ENCODE measurements around the gene TRIB2. TPM values are rescaled to one million over a fixed set of nuclear protein-coding genes. Genes with fewer than 3 reads are reported as not detected.

TRIB2 gene
- polyA plus RNA-seq, 2 of the 4 experiments (the other 2 are of a cell fraction), result 0.17 to 0.32 TPM

DNA sequence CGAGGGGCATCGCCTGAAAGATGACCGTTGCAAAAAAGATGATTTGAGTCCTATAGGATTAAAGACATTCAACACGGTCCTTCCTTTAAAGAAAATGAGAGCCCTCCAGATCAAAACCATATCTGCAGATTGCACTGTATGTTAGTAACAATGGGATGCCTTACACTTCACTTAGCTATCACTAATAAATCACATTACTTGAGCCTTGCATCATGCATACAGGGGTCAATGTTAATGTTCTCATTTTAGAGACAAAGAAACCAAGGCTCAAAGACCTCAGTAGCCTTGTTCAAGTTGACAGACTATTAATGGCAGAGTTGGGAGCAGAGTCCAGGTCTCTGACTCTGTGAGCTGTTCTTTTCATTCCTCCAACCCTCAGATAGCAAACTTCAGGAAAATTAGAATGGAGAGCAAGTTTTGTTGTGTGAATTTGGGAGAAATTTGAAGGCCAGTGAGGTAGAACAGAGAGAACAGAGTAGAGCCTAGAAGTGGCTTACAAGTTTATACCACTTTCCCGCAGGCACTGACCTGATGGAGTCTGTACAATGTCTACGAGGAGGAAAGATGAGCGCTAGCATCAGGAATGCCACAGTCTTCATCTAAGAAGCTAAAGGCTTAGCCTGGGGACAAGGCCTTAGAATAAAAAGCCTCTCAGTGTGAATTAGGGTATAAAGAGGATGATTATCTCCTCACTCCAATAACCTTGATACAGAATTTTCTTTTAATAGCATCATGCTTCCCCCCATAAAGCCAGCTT is 48.3 kb downstream of the TRIB2 start (continued):
- TF ChIP-seq, protein P1, sequence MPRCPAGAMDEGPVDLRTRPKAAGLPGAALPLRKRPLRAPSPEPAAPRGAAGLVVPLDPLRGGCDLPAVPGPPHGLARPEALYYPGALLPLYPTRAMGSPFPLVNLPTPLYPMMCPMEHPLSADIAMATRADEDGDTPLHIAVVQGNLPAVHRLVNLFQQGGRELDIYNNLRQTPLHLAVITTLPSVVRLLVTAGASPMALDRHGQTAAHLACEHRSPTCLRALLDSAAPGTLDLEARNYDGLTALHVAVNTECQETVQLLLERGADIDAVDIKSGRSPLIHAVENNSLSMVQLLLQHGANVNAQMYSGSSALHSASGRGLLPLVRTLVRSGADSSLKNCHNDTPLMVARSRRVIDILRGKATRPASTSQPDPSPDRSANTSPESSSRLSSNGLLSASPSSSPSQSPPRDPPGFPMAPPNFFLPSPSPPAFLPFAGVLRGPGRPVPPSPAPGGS (IDR thresholded peaks at IDR 0.05), result no peak

DNA sequence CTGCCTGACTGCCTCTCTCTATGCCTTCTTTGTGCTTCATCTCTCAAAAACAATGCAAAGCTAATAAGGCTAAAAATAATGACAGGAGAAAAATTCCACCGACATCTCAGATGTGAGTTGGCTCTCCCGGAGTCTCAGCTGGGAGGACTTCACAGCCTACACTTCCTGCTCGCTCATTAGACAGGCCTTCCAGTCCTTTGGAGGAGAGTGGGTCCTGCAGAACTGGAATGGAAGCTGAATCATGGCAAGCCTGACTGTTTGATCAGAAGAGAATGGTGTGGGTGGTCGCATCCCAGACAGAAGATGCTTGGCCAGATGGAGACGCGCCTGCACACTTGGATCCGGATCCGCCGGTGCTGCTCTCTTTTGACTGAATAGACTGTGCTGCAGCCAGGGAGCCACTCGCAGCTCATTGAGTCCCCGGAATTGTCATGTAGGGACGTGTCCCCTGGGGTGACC is 49.7 kb downstream of the TRIB2 start:
- CTCF ChIA-PET, result interaction anchor here (0.7 to 1.2 kb wide), 2 partner anchors 10 to 12 kb away, joined by 3 to 4 read pairs; no protein-coding TSS in a partner anchor

DNA sequence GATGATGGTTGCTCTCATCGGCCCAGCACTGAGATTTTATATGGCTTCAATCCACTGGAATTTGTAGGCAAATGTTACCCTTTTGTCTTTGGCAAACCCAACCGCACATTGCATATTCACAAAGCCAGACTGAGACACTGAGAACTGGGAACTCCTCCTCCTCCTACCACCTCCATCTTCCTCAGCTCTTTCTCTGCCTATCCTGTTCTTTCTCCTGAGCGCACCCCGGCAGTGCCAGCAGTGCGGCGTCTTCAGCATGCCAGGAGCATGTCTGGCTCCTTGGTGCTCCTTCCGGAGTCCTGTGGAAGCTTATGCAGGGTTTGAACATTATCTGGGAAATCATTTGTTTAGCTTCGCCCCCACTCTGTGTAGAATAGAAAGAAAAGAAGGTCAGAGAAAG is 50.8 kb downstream of the TRIB2 start:
- FAIRE-seq (no peak), ATAC-seq (no peak), DNase-seq (ENCODE audit: low read depth in 1 of 2, low spot score in 1 of 2) (no peak)
- CTCF ChIA-PET, result no interaction called here
- WGBS (ENCODE audit: missing lambda C conversion rate), result 26% methylated on average over 8 of the region's 8 CpGs
- Histone ChIP-seq H3K4me2 (no peak overlapping the region), H3K9me3 (no peaks in the 10 kb centered on the region), H3K4me3 (no peak overlapping the region), H3K4me1 (no peaks in the 10 kb centered on the region), H3K27ac (no peak overlapping the region)
- TF ChIP-seq TP53 (CRISPR knock-in tag; IDR thresholded peaks at IDR 0.05), result no peak
- no peak for TF ChIP-seq CBX8 (IDR thresholded peaks at IDR 0.05)
- TF ChIP-seq EHF (CRISPR knock-in tag; IDR thresholded peaks at IDR 0.05), result no peak
- no peak for TF ChIP-seq MAFK (IDR thresholded peaks at IDR 0.05; ENCODE audit: partially characterized antibody)
- no peak for TF ChIP-seq POLR2A (IDR thresholded peaks at IDR 0.05; ENCODE audit: low read length)
- TF ChIP-seq HOXB5 (CRISPR knock-in tag; IDR thresholded peaks at IDR 0.05), result no peak
- TF ChIP-seq ZNF302 (CRISPR knock-in tag; IDR thresholded peaks at IDR 0.05), result no peak
- no peak for TF ChIP-seq CBX2 (IDR thresholded peaks at IDR 0.05; ENCODE audit: borderline replicate concordance, low read depth)
- TF ChIP-seq FOSB (CRISPR knock-in tag; IDR thresholded peaks at IDR 0.05), result no peak
- no peak for TF ChIP-seq MAZ (IDR thresholded peaks at IDR 0.05; ENCODE audit: borderline replicate concordance, low read depth, low read length)
- TF ChIP-seq, protein P2, sequence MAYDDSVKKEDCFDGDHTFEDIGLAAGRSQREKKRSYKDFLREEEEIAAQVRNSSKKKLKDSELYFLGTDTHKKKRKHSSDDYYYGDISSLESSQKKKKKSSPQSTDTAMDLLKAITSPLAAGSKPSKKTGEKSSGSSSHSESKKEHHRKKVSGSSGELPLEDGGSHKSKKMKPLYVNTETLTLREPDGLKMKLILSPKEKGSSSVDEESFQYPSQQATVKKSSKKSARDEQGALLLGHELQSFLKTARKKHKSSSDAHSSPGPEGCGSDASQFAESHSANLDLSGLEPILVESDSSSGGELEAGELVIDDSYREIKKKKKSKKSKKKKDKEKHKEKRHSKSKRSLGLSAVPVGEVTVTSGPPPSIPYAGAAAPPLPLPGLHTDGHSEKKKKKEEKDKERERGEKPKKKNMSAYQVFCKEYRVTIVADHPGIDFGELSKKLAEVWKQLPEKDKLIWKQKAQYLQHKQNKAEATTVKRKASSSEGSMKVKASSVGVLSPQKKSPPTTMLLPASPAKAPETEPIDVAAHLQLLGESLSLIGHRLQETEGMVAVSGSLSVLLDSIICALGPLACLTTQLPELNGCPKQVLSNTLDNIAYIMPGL (CRISPR knock-in tag; IDR thresholded peaks at IDR 0.05; ENCODE audit: borderline replicate concordance), result no peak
- TF ChIP-seq ZFP36 (IDR thresholded peaks at IDR 0.05; ENCODE audit: borderline replicate concordance, partially characterized antibody), result no peak
- TF ChIP-seq GATA3 (IDR thresholded peaks at IDR 0.05; ENCODE audit: borderline replicate concordance), result no peak
- TF ChIP-seq REST (IDR thresholded peaks at IDR 0.05), result no peak
- TF ChIP-seq, protein P3, sequence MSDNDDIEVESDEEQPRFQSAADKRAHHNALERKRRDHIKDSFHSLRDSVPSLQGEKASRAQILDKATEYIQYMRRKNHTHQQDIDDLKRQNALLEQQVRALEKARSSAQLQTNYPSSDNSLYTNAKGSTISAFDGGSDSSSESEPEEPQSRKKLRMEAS (IDR thresholded peaks at IDR 0.05), result no peak
- TF ChIP-seq, protein P4, sequence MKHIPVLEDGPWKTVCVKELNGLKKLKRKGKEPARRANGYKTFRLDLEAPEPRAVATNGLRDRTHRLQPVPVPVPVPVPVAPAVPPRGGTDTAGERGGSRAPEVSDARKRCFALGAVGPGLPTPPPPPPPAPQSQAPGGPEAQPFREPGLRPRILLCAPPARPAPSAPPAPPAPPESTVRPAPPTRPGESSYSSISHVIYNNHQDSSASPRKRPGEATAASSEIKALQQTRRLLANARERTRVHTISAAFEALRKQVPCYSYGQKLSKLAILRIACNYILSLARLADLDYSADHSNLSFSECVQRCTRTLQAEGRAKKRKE (CRISPR knock-in tag; IDR thresholded peaks at IDR 0.05; ENCODE audit: low read depth), result no peak
- POLR2A ChIA-PET, result no interaction called here

More for the DNA sequence above, 49.7 kb downstream of the TRIB2 start:
- no peaks in the 10 kb centered on the region for H3K4me1 ChIP-seq
- ATAC-seq, result no peak
- TF ChIP-seq ZSCAN20 (CRISPR knock-in tag; IDR thresholded peaks at IDR 0.05), result no peak
- TF ChIP-seq JUNB (IDR thresholded peaks at IDR 0.05), result no peak
- TF ChIP-seq FOSB (CRISPR knock-in tag; IDR thresholded peaks at IDR 0.05), result no peak
- TF ChIP-seq ZFP36 (IDR thresholded peaks at IDR 0.05; ENCODE audit: borderline replicate concordance, partially characterized antibody), result no peak
- no peak for TF ChIP-seq RCOR1 (IDR thresholded peaks at IDR 0.05; ENCODE audit: low read depth, low read length)
- TF ChIP-seq CTCF (IDR thresholded peaks at IDR 0.05), result no peak
- WGBS (ENCODE audit: missing lambda C conversion rate), result 36% methylated on average over 12 of the region's 12 CpGs
- DNase-seq (ENCODE audit: low read depth in 1 of 2, low spot score in 1 of 2), result no peak
- no peak overlapping the region for H3K4me3 ChIP-seq
- no peak overlapping the region for H3K4me2 ChIP-seq
- no peak overlapping the region for H3K27ac ChIP-seq
- no peaks in the 10 kb centered on the region for H3K9me3 ChIP-seq
- no peak for FAIRE-seq
- POLR2A ChIA-PET, result no interaction called here

Data from A549 (cell line).